ENCODE results near the gene TARS3.

The TARS3 gene

DNA sequence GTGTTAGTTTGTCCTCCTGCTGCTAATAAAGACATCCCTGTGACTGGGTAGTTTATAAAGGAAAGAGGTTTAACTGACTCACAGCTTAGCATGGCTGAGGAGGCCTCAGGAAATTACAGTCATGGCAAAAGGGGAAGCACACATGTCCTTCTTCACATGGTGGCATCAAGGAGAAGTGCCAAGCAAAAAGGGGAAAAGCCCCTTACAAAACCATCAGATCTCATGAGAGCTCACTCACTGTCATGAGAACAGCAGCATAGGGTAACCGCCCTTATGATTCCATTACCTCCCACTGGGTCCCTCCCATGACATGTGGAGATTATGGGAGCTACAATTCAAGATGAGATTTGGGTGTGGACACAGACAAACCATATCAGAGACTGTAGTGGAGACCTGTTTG, 99.1 kb downstream of the TARS3 start:
- DNase-seq (ENCODE audit: low read depth in 1 of 2, low spot score in 1 of 2): no peak

DNA sequence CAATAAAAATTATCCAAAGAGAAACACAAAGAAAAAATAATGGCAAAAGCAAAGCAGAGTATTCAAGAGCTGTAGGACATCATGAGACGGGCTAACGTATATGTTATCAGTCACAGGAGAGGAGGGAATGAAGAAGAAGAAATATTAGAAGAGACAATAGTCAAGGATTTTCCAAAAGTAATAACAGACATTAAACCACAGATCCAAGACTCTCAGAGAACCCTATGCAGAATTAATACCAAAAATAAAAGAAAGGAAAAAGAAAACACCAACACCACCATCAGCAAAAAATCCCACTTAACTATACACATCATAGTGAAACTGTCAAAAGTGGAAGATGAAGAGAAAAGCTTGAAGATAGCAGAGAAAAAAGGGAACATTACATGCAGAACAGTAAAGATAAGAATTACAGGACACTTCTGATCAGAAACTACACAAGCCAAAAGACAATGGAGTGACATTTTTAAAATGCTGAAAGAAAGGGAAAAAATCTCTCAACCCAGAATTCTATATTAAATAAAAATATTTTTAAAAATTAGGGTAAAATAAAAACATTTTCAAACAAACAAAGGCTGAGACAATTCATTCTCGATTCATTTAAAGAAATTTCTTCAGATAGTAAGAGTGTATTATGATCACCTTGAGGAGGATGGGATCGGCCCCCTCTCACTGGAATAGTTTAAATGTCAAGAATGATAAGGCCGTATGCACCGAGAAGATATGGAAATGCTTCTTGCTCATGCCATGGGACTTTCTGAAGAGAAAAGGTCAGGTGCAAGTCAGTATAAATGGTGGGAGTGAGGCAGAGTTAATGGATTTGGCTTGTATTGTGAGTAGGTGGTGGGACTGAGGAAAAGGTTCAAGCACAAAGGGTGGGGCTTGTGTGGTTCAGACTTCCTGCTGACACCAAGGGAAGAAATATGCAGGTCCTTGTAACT, 100.6 kb downstream of the TARS3 start:
- DNase-seq (ENCODE audit: low read depth in 1 of 2, low spot score in 1 of 2): no peak

DNA sequence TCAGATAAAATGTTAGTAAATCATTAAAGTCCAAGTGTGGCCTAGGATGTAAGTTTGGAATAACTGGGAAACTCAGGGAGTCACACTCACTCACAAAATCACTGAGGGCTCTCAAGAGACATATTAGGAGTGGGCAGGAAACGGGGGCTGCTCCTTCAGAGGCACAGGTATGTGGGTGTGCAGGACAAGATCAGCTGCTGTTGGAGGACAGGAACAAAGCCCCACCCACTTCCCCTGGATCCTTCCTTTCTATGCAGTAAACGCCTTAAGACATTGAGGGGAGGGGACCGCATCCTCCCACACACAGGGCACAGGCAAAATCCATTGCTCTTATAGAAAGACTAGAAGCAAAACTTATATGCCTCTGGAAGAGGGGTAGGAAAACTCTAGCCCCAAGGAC, 102.3 kb downstream of the TARS3 start:
- no peak for DNase-seq (ENCODE audit: low read depth in 1 of 2, low spot score in 1 of 2)

DNA sequence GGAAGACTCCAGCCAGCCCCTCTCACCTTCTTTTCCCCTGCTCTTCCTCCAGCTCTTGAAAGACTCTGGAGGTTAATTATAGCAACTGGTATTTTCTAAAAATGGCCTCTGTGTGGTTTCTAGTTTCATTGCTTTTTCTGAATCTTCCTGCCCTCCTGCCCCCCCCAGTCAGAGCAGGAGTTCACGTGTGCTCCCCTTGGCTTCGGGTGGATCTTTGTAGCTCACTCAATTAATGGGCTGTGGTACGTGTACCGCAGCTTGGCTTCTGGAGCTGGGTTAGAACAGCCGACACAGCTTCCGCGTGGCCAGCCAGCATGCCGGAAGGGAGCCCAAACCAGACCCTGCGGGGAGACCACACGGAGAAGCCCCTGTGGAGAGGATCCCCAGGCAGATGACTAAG, 103.6 kb downstream of the TARS3 start:
- no peak for DNase-seq (ENCODE audit: low read depth in 1 of 2, low spot score in 1 of 2)

DNA sequence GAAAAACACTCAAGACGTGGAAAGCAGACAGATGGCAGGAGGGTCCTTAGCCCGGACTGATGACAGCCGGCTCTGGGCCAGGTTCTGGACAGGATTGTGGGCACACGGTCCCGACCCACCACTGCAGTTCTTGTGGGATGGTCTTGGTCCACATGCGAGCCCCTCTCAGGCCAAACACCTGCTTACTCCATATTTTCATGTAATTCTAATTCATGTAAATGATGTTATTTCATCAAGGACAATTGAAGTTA, 104.7 kb downstream of the TARS3 start:
- no peak for DNase-seq (ENCODE audit: low read depth in 1 of 2, low spot score in 1 of 2)

DNA sequence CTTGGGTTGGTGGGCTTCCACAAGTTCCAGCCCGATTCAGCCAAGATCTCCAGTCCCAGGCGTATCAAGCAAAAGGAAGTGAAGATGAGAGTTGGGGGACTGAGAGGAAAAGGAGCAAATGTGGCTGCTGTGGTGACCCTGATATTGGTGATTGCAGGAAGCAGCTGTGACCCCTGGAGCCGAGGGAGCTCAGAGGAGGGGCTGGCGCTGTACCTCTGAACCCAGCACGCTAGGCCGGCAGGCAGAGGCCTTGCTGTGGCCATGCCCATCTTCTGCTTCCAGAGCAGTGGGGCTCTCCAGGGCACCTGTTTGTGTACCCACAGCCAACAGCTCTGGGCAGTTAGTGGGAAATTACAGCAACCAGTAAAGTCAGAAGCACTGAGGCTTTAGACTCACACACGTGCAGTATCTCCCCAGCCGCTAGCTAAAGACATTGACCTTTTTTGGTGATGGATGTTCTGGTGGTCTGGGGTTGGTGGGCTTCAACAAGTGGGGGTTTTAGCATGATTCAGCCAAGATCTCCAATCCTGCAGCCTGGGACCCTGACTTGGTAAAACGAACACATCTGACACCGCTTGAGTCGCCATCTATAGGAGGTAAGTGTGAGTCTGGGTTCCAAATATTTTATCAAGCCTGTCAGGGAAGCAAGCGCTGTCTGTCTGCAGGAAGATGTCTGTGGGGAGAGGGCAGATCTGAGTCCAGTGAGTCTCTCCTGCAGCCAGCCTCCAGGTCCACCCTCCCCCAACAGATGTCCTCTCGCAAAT, 105.2 kb downstream of the TARS3 start:
- DNase-seq (ENCODE audit: low read depth in 1 of 2, low spot score in 1 of 2): no peak

DNA sequence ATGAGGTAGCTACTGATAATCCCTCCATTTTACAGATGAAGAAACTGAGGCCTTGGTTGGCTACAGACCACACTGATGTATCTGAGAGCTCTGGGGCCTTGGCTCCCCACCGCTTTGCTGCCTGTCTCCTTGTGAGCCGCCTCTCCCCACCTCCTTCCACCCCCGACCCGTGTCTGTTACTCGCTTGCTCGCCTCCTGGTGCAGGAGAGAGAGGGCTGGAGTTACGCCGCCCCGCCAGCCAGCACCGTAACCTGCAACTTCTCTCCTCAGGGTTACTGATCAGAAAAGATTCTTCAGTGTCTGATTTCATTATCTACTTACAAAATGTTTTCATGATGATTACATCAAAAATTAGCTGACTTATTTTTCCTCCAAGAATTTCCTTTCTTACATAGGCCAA, 106.2 kb downstream of the TARS3 start:
- no peak for DNase-seq (ENCODE audit: low read depth in 1 of 2, low spot score in 1 of 2)

DNA sequence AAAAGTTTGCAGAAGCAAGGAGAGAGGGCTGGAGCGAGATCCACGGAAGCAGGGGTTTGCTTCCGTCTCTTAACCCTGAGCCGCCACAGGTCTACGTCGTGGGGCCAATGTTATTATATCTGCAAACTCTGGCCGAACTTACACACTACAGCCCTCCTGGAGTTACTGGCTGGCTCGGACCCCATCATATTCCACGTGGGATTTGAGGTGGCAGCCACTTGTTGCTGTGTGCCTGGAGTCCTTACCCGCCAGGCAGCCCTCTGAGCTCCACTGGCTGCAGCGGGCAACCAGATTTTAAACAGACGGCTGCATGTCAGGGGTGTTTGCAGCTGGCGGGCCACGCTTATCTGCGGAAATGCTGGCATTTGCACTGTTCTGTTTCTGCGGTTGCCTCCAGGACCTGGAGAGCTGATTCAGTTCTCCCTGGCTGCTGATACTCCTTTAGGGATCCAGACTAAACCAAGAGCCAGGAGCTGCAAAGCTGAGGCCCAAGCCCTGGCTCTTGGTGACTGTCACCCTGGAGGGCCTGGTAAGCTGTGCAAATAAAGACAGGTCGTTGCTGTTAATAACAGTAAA, 106.8 kb downstream of the TARS3 start:
- no peak for DNase-seq (ENCODE audit: low read depth in 1 of 2, low spot score in 1 of 2)

DNA sequence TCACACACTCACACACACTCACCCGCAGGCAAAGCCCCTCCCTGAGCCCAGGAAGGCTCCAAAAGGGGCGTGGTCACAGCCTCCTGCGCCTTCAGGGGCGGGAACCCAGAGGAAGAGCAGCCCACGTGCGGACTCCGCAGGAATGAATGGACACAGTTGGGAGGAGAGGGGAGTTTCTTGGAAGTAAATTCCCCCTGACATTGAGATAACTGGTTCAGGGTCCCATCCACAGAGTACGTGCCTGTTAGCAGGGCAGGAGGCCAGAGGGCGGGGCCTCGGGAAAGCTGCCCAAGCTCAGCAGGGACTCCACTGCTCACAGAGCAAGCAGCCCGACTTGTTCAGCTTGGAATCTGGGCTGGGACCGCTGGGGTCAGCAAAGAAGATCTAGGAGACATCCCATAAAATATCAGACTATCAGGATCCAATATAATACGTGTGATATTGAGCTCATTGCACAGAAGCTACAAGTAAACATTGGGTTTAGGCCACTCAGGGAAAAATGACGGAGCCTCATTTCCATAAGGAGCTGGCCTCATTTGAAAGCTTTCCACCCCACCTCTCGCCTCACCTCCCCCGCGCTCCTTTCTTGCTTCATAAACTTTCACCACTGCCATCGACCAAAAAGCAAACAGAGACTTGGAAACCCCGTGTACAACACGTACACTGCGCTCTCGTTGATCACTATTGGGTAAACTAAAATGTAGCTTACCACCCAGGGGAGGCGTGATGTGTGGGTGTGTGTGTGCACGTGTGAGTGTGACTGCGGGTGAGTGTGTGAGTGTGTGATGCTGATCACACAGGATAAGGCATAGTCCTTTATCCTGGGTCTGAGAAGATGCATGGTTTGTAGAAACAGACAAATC, 108.1 kb downstream of the TARS3 start:
- DNase-seq (ENCODE audit: low read depth in 1 of 2, low spot score in 1 of 2): no peak

DNA sequence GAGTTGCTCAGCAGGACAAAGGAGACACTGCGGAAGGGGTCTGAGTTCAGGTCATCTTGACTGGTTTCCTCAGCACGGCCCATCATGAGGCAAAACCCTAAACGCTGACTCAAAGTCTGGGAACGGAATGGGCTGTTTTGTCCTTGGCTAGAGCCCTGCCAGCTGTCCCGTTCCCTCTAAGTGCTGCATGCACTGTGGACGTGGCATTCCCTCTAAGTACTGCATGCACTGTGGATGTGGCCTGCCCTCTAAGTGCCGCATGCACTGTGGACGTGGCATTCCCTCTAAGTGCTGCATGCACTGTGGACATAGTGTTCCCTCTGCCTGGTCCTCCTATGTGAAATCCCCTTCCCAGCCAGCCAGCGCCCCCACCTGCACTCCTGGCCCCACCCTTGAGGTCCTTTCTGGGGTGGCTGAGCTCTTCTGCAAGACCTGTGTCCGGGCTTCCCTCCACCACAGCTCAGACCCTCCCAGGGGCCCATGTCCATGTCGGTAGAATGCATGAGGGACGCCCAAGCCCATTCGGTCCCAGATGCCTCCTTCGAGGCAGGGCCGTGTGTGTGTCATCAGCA, 108.8 kb downstream of the TARS3 start:
- DNase-seq (ENCODE audit: low read depth in 1 of 2, low spot score in 1 of 2): no peak

DNA sequence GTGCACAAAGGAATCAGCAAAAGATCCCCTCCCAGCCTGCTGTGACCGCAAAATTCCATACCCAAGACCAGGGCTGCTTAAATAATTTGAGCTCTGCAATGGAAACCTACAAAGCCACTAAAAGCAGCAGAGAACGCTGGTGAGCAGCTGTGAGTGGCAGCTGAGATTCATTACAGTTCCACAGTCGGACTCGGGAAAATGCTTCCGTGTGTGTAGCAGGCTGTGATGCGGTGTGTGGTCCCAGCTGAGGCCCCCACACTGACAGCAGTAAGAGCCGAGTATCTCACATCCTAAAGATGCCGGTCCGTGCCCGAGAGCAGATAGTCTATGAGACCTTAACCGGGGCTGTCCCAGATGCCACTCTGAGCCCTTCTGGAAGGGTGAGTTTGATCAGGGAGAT, 109.5 kb downstream of the TARS3 start:
- no peak for DNase-seq (ENCODE audit: low read depth in 1 of 2, low spot score in 1 of 2)

DNA sequence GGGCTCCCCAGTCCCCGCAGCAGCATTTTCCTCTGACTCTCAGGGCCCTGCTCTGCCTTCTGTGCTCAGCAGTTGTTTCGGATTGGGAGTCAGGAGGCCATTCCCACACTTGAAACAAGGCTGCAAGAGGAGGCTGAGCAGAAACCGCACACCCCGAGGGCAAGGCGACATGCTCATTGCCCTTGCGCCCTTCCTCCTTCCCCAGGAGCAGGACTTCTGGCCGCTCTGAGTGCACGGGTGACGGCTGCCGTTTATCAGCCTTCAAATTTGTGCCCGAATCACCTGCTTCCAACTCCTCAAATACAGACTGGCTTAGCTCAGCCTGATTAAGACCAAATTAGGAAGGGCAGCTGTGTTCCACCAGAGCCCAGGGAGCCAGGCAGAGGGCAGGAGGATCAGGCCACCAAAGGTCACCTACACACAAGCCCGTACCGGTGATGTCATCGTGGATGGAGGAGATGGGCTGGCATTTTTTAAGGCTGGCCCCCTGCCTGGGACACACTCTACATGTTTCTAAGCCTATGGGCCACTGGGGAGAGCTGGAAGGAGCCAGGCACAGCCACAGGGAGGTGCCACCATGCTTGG, 110.2 kb downstream of the TARS3 start:
- DNase-seq (ENCODE audit: low read depth in 1 of 2, low spot score in 1 of 2): no peak

DNA sequence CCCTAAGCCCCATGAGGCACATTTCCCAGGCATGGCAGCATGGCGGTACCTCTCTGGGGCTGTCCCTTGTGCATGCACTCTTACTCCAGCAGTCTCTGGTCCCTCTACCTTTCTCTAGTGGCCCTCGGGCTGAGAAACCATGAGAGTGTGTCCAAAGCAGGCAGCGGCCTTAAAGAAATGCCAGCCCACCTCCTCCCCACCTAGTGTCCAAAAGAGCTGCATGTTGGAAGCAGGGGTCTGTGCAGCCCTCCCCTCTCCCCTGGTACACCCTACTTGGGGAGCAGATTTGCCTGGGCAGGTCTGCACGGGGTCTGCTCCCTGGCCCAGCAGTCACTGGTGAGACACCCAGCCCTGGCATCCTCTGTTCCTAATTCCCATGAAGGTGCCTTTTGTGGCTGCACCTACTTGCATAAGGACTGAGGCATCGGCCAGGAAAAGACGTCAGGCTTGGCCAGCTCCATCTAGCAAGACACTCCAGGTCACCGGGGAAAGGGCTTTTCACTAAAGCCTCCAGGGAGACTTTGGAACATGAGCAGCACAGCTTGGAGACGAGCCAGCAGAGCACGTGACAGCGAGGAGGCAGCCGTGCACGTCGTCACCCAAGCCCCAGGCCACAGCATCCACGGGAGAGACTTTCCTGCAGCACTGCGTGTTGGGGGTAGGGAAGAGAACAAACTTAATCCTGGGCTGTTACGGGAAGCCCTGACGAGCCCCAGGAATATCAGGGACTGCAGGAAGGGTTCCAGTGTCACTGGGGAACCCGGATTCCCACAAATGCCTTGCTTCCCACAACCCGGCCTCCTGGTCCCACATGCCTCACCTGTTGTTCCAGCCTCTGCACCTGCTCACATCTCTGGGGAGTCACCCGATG, 110.9 kb downstream of the TARS3 start:
- DNase-seq (ENCODE audit: low read depth in 1 of 2, low spot score in 1 of 2): no peak

DNA sequence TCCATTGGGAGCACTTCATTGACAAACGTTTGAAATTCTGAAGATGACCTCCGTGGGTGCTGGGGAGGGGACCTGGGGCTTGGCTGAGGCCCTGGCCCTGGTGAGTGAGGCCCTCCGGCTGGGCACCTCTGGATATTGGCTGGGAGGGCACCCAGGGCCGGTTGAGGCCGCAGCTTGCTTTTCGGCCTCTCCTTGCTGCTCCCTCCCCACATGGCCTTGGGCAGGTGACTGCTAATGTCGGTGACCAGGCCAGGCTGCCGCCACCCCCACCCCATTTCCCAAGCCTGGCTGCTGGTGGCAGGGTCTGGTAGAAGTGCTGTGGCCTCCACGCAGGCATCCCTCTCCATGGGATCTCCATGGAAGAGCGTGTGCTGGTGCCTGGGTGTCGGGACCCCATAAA, 111.6 kb downstream of the TARS3 start:
- DNase-seq (ENCODE audit: low read depth in 1 of 2, low spot score in 1 of 2): no peak

DNA sequence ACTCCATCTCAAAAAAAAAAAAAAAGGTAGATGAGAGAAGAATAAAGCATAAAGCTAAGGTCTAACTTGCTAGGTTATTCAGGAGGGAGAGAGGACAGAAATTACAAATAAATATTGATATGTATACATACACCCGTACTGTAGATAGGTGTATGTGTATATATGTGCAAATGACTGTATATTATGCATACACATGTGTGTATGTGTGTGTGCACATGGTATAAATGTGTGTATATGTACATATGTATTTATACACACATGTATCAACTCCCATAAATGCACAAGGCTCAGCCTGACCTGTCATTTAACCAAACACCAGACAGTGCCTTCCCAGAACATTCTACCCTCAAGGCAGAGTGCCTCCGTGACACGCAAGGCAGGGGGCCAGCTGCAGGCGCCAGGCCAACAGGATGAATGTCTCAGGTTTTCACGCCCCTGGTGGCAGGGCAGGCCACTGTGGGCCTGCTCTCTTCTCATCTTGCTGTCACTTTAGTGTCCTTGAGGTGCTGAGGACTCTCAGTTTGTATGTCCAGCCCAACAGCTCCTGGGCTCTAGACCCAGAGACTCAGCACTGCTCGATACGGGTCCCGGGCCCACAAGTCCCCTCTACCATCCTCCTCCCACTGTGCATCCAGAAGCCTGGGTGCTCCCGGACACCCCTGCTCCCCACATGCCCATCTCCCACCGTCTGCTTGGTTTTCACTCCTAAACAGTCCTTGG, 112.5 kb downstream of the TARS3 start:
- DNase-seq (ENCODE audit: low read depth in 1 of 2, low spot score in 1 of 2): no peak

DNA sequence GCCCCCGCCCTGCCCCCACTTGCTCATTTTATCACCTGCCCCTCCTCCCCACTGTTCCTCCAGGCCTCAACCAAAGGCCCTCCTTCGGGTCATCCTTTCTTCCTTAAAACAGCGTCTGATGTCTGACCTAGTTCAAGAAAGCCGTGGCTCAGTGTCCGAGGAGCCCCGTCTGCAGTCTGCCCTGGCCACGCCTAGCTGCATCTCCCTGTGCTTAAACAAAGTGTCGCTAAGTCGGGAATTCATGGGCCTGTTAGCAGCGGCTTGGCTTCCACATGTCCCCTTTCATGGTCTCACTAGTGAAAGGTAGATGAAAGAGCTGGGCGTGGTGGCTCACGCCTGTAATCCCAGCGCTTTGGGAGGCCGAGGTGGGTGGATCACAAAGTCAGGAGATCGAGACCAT, 113.3 kb downstream of the TARS3 start:
- DNase-seq (ENCODE audit: low read depth in 1 of 2, low spot score in 1 of 2): no peak

DNA sequence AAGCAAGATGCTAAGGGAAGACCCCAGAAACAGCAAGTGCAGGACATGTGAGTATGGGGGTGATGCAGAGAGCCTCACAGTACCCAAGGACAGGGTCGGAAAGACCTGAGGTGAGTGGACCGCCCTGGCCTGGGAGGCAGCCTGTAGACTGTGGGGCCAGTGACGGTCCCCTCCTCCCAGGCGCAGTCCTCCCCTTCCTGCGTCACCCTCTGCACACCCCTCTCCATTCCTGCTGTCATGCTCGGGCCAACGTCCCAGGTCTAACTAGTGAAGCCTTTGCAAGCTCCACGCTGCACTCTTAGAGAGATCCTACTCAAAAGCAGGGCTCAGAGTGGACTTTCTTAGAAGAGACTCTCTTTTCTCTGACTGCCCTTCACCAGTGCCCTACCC, 113.7 kb downstream of the TARS3 start:
- DNase-seq (ENCODE audit: low read depth in 1 of 2, low spot score in 1 of 2): no peak

DNA sequence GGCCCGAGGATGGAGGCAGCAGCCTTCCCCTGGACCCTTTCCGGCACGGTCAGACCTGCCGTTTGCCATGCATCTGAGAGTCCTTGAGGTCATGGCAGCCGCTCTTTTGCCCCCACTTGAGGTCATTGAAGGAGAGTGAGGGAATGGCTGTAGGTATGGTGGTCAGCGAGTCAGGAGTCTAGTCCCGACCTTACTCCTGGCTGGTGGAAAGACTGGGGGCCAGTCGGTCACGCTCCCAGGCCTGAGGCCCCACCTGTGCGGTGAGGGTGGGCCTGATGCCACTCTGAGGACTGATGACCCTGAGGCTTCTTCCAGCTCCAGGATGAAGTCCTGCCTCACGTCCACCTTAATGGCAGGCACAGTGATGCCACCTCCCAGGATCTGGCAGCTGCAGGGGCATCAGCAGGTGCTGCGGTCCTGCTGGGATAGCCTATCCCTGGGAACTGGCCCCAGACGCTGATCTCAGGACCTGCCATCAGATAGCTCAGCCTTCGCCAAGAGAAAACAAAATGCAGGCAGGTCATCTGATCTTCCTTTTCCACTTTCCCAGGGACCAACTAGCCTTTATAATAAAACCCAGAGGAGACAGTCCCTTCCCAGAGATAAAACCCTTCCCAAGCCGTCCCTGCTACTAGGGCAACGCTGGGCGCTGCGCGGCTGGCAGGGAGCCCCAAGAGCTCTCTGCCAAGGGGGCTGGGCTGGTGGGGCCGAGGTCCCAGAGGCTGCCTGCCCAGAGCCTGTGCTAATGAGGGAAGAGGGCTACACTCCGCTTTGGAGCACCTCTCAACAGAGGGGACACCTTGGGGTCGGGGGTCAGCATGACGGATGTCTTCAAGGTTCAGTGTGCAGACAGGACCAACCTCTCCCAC, 114.3 kb downstream of the TARS3 start:
- no peak for DNase-seq (ENCODE audit: low read depth in 1 of 2, low spot score in 1 of 2)
